GM19328 (cell line): ENCODE data around the gene RAC3.

ENCODE experiments used
- ATAC-seq: cut with Tn5 transposase; IDR thresholded peaks from one replicate; pipeline ENCODE4 v1.9.1; 2021; ENCODE audit warnings: mild to moderate bottlenecking, moderate library complexity; ENCODE audit not compliant: unreplicated experiment

Gene RAC3

DNA sequence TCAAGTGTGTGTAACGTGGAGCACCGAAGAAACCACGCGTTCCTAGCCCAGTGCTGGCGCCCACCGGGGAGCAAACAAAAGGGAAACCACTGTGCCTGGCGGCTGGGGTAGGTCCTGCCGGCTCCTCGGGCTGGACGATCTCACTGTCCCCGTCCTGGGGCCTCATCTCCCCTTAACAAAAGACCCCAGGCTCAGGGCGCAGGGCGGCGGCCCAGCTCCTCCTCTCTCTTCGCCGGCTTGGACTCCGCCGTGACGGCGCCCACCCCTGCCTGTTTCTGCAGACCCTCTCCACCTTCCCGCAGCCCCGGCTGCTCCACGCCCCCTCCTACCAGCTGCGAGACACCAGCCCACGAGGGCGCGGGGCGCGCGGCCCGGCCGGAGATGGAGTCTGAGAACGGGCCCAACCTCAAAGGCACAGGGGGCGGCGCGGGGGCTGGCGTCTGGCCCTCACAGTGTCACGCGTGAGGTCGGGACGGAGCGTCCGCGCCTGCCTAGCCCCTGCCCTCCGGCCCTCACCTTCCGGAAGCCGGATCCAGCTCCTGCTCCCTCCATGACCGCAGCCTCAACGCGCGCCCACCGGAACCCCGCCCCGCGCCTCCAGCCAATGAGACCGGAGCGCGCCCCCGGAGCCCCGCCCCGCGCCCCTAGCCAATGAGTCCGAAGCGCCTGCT is 9.0 kb upstream of the RAC3 start, which contains the start of gene CENPX:
TSS of gene CENPX (minus strand) at position 569 of the 671 bp plus-strand sequence. CDS start at position 552, 17 bp downstream.
- ATAC-seq: no peak

- peak; percentile 82 for ATAC-seq
These were observed 8.5 kb upstream of the RAC3 start, which contains the start of gene LRRC45 for GRCh38 chr17:82022981-82023446. Gene LRRC45 (plus strand): TSS chr17:82023305. CDS start chr17:82023644, 339 bp downstream.

GRCh38 chr17:82023447-82024241 is 7.8 kb upstream of the RAC3 start:
- peak; percentile 1 for ATAC-seq

- ATAC-seq: no peak
These were observed 6.6 kb upstream of the RAC3 start for GRCh38 chr17:82024859-82025258.

- ATAC-seq: no peak
These were observed 5.9 kb upstream of the RAC3 start for GRCh38 chr17:82025401-82026107.

DNA sequence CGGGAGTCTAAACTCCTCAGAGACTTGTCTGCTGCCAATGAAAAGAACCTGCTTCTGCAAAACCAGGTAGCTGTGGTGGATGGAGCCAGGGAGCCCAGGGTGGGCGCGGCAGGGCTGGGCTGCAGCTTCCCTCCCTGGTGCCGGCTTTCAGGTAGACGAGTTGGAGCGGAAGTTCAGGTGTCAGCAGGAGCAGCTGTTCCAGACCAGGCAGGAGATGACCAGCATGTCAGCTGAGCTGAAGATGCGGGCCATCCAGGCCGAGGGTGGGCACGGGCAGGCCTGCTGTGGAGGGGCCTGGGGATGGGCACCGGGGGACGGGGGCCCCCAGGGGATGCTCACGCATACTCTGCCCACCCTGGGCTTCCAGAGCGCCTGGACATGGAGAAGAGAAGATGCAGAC is 3.2 kb upstream of the RAC3 start:
- ATAC-seq: no peak

DNA sequence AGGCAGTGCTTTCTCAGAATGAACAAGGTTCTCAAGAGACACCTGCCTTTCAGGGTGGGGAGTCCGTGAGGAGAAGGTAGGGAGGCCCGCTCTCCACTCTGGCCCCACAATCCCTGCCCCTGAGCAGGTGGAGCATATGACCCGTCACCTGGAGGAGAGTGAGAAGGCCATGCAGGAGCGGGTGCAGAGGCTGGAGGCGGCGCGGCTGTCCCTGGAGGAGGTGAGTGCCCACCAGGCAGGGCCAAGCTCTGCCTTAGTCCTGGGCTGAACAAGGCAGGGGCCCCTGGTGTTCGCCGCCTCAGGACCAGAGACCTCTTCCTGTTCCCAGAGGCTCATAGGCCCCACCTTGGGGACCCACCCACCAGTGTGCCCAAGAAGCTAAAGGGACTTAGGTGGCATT is 2.5 kb upstream of the RAC3 start:
- ATAC-seq: no peak

- no peak for ATAC-seq
These were observed 2.1 kb upstream of the RAC3 start for GRCh38 chr17:82029391-82029790.

DNA sequence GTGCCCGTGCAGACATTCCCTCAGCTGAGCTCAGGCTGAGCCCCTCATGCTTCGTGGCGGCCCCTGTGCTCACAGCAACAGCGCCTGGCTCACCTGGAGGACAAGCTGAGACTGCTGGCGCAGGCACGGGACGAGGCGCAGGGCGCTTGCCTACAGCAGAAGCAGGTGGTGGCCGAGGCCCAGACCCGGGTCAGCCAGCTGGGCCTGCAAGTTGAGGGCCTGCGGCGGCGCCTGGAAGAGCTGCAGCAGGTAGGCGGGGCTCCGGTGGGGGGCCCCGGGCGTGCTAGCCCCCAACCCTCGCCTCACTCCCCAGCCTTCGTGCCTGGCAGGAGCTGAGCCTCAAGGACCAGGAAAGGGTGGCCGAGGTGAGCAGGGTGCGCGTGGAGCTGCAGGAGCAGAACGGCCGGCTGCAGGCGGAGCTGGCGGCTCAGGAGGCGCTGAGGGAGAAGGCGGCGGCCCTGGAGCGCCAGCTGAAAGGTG is 1.4 kb upstream of the RAC3 start:
- ATAC-seq: no peak

- ATAC-seq: no peak
These were observed 792 bp upstream of the RAC3 start for GRCh38 chr17:82030470-82031302.

- no peak for ATAC-seq
These were observed 578 bp downstream of the RAC3 start for GRCh38 chr17:82031885-82032627.

GRCh38 chr17:82033359-82034085 is 2.0 kb downstream of the RAC3 start:
- no peak for ATAC-seq

GRCh38 chr17:82034371-82035011 is 3.0 kb downstream of the RAC3 start:
- ATAC-seq: no peak

DNA sequence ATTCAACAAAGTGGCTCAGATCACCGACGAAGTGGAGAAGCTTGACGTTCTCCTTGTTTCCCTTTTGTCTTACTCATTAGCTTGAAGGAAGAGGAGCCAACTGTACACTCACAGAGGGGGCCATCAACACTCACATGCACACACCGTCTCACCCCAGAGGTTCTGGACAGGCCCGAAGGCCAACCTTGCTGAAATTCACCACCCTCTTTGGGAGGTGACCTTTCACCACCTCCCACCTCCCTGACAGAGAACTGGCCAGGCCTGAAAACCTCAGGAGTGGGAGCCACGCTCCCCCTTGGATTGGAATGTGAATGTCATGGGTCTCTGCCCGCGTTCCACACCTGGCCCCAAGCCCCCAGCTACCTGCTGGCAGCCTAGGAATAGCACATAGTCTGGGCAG is 4.0 kb downstream of the RAC3 start:
- no peak for ATAC-seq

DNA sequence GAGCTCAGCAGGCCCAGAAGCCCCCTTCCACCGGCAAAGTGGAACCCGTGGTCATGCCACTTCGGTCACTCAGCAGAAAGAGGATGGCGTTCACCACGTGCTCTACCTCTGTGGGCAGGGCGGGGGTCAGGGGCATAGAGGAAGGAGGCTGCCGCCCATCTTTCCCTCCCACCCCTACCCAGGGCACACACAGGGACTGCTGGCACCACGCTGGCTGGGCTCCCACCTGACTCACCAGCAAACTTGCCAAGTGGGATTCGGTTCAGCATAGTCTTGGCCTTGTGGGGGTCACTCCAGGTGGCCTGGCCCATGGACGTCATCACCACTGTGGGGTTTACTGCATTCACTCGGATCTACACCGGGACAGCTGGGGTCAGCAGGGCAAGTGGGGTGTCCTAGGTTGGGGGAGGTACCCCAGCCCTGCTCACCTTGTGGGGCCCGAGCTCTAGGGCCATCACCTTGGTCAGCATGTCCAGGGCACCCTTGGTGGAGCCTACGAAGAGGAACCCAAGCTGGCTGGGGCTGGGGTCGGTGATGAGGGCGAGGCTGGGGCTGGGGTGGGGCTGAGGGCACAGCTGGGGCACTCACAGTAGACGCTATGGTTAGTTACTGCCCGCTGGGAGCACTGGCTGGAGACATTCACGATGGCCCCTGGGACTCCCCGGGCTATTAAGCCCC is 4.6 kb downstream of the RAC3 start:
- ATAC-seq: no peak

- no peak for ATAC-seq
These were observed 5.2 kb downstream of the RAC3 start for GRCh38 chr17:82036634-82037091.

DNA sequence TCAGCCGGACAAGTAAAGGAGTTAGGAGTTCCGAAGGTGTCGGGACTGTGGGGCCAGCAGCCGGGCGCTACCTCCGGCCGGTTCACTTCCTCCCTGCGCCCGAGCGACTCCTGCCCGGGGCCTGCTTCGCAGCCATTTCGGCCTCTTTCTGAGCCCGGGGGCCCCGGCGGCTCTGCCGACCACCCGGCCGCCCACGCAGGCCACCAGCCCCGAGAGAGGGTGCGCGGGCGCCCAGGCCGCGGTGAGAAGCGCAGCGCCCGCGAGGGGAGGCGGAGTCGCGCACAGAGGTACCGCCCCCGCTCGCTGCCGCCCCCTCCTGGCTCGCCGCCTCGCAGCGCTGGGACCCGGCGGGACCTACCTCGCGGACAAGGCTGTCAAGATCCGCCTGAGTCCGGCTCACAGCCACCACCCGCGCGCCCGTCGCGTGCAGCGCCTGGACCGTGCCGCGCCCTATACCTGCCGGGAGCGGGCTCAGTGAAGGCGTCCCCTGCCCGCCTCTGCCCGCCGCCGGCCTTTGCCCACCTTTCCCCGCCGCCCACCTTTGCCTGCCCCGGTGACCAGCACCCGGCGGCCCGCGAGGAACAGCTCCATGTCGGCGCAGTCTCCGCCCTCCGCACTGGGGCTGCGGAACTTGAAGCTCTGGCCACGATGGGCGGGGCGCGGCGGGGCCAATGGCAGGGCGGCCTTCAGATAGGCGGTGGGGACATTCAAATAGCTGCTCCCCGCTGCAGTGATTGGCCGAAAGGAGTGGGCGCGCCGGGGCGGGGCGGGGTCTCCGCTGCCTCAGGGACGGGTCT is 5.8 kb downstream of the RAC3 start, which contains the start of gene DCXR:
TSS of gene DCXR (minus strand) at position 606 of the 797 bp plus-strand sequence. CDS start at position 591, 15 bp downstream.
- peak; percentile 90 for ATAC-seq
